NB4 (cell line): ENCODE data around the gene RNASE8.
A peak's percentile ranks its signal among the peaks of the same experiment; 100 is the strongest.

Experiments
- DNase-seq: peaks from one replicate; pipeline ENCODE4 v3.0.0; 2010; ENCODE audit warnings: low read depth
- H3K4me3 ChIP-seq: one replicate; pipeline ENCODE4 v1.5.1; 2011; ENCODE audit warnings: mild to moderate bottlenecking, low read depth, low read length, moderate library complexity
- CTCF ChIP-seq: IDR thresholded peaks from one replicate; pipeline ENCODE4 v1.5.1; 2012; ENCODE audit warnings: low read depth, low read length
- MAX ChIP-seq: IDR thresholded peaks from 2 replicates; pipeline ENCODE4 v1.6.1; 2011; ENCODE audit warnings: low read depth, low read length
- MYC ChIP-seq: IDR thresholded peaks from 2 replicates; pipeline ENCODE4 v1.6.1; 2011; ENCODE audit warnings: low read depth, low read length
- POLR2A ChIP-seq: IDR thresholded peaks from 2 replicates; pipeline ENCODE4 v1.6.1; 2011; ENCODE audit warnings: mild to moderate bottlenecking; ENCODE audit not compliant: insufficient read length; ENCODE audit errors: extremely low read depth

Gene RNASE8

GRCh38 chr14:21069388-21070082, 11.9 kb downstream of the RNASE8 start:
- TF ChIP-seq MAX: no peak
- TF ChIP-seq CTCF: no peak
- TF ChIP-seq MYC: no peak
- no peak for TF ChIP-seq POLR2A
- peak overlapping the region; percentile 56 for H3K4me3 ChIP-seq
- peak; percentile 12 for DNase-seq

GRCh38 chr14:21070083-21070609, 12.5 kb downstream of the RNASE8 start, which contains the start of gene ARHGEF40:
TSS of gene ARHGEF40 (plus strand) at chr14:21070304. CDS start at chr14:21070397, 93 bp downstream.
- no peak for DNase-seq
- TF ChIP-seq CTCF (no peak), MYC (no peak), POLR2A (no peak), MAX (no peak)
- peak within 1 kb of the TSS; percentile 70 for H3K4me3 ChIP-seq

GRCh38 chr14:21070610-21071224, 13.1 kb downstream of the RNASE8 start:
- peak overlapping the region; percentile 70 for H3K4me3 ChIP-seq
- TF ChIP-seq MAX: peak; percentile 23; the same call in 1 of the 2 replicates
- TF ChIP-seq CTCF: no peak
- DNase-seq: peak; percentile 90

- peak overlapping the region; percentile 70 for H3K4me3 ChIP-seq
- TF ChIP-seq POLR2A: peak; percentile 28
- TF ChIP-seq MAX: no peak
- TF ChIP-seq MYC: peak; percentile 71
- no peak for TF ChIP-seq CTCF
- DNase-seq: peak; percentile 99
Measured at GRCh38 chr14:21071225-21072030, 13.8 kb downstream of the RNASE8 start.

- peak; percentile 95 for DNase-seq
- peak overlapping the region; percentile 61 for H3K4me3 ChIP-seq
Measured at GRCh38 chr14:21072031-21072473, 14.4 kb downstream of the RNASE8 start.

More at GRCh38 chr14:21072031-21072473, 14.4 kb downstream of the RNASE8 start:
- TF ChIP-seq CTCF (no peak), MAX (peak; percentile 46), MYC (peak; percentile 72), POLR2A (no peak)
